GM18520 (cell line): Measurements from ENCODE around the gene EPB41L3.
"Not testable (repeated sequence)": the region's sequence is repeated elsewhere in the genome, so short reads cannot be mapped to it uniquely, and the experiment has no call there.

Experiments used
- ATAC-seq: cut with Tn5 transposase; IDR thresholded peaks from one replicate; pipeline ENCODE4 v1.9.1; 2021; ENCODE audit not compliant: unreplicated experiment

EPB41L3 gene

GRCh38 chr18:5532066-5532465 lies 11.7 kb downstream of the EPB41L3 start:
- ATAC-seq: no peak

GRCh38 chr18:5530629-5531178 lies 13.1 kb downstream of the EPB41L3 start:
- ATAC-seq: no peak

- ATAC-seq: no peak
These were observed 14.3 kb downstream of the EPB41L3 start for GRCh38 chr18:5529471-5529870.

GRCh38 chr18:5527603-5528002 lies 16.2 kb downstream of the EPB41L3 start:
- ATAC-seq: no peak

GRCh38 chr18:5524660-5525059 lies 19.1 kb downstream of the EPB41L3 start:
- no peak for ATAC-seq

GRCh38 chr18:5521000-5521399 lies 22.8 kb downstream of the EPB41L3 start:
- no peak for ATAC-seq

- no peak for ATAC-seq
These were observed 23.3 kb downstream of the EPB41L3 start for GRCh38 chr18:5520464-5520863.

- no peak for ATAC-seq
These were observed 24.1 kb downstream of the EPB41L3 start for GRCh38 chr18:5519448-5520298.

GRCh38 chr18:5518899-5519371 lies 24.9 kb downstream of the EPB41L3 start:
- ATAC-seq: no peak

- ATAC-seq: no peak
These were observed 25.5 kb downstream of the EPB41L3 start for GRCh38 chr18:5518179-5518770.

GRCh38 chr18:5516841-5517240 lies 27.0 kb downstream of the EPB41L3 start:
- ATAC-seq: no peak

- no peak for ATAC-seq
These were observed 28.6 kb downstream of the EPB41L3 start for GRCh38 chr18:5515011-5515784.

- ATAC-seq: no peak
These were observed 29.9 kb downstream of the EPB41L3 start for GRCh38 chr18:5513947-5514346.

GRCh38 chr18:5512176-5512575 lies 31.6 kb downstream of the EPB41L3 start:
- no peak for ATAC-seq

GRCh38 chr18:5511541-5511940 lies 32.3 kb downstream of the EPB41L3 start:
- not testable (repeated sequence) for ATAC-seq

GRCh38 chr18:5510135-5510846 lies 33.5 kb downstream of the EPB41L3 start:
- no peak for ATAC-seq

- ATAC-seq: no peak
These were observed 35.0 kb downstream of the EPB41L3 start for GRCh38 chr18:5508821-5509220.

GRCh38 chr18:5507756-5508155 lies 36.0 kb downstream of the EPB41L3 start:
- no peak for ATAC-seq

- no peak for ATAC-seq
These were observed 37.6 kb downstream of the EPB41L3 start for GRCh38 chr18:5506174-5506573.

GRCh38 chr18:5503740-5504139 lies 40.1 kb downstream of the EPB41L3 start:
- ATAC-seq: no peak
